RPMI8226 (cell line): ENCODE measurements around the gene SLC29A2.
"Not testable (repeated sequence)": the region's sequence is repeated elsewhere in the genome, so short reads cannot be mapped to it uniquely, and the experiment has no call there.

Source experiments
- DNase-seq: peaks from one replicate; pipeline ENCODE4 v3.0.0-alpha.2; 2015

Gene SLC29A2

DNA sequence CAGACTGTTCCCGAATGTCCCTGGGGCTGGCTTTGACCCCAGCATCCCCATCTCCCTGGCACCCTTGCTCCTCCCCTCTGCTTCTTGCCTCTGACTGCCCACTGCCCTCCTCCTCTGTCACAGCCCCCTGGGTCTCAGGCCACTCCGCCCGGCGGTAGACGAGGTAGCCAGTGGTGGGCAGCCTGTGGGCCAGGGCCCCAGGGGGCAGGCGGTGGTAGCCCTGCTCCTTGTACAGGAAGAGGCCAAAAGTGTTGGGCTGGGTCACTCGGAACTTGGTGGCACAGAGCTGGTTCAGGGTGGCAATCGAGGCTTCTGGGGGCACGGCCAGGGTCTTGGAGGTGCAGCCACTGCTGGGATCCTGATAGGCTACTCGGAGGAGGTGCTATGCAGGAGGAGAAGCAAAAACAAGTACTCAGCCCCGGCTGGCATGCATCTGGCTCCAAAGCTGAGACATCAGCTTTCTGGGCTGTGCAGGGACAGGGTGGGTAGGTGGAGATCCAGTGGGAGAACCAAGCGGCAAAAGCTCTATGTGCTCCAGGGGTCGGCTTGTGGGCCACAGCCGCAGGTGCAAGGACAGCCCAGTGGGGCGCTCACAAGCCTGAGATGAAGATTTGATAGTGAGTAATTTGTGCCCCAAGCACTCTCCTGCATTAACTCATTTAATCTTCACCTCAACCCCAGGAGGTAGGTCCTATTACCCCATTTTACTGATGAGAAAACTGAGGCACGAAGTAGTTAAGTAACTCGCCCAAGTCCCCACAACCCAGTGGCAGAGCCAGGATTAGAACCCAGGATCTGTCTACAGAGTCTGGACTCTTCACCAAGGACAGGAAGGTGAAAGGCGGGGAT is 39.0 kb downstream of the SLC29A2 start:
- DNase-seq = no peak

DNA sequence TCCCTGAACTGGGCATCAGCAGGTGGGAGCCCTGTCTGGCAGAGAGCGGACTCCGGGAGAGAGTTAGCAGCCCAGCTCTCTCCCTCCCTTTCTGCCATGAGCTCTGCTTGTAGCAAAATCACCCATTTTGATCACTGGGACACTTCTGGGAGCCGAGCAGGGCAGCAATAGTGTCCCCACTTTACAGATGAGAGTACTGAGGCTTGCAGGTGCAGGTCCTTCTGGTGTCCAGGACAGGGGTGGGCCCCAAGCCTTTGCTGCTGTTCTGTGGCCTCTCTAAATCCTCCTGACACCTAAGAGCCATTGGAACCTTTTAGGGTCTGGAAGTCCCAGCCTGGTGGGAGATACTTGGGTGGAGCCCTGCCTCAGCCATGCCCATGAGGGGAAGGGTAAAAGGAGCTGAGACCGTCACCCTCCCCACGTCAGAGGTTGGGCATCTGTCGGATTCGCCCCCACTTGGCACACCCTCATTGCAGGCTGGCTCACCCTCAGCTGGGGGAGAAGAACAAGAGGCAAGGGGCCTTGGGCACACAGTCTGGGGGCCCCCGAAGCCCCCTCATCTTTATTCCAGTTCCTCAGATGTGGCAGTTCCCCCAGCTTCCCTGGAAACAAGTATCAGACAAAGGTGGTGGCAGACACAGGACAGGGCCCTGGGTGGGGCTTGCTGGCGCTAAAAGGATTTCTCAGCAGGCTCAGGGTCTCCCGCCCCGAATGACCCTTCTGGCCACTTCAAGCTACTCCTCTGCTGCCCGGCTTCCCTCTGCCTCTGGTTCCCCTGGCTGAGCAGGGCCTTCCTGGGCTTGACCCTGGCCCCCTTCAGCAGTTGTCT is 39.8 kb downstream of the SLC29A2 start:
- DNase-seq = no peak

DNA sequence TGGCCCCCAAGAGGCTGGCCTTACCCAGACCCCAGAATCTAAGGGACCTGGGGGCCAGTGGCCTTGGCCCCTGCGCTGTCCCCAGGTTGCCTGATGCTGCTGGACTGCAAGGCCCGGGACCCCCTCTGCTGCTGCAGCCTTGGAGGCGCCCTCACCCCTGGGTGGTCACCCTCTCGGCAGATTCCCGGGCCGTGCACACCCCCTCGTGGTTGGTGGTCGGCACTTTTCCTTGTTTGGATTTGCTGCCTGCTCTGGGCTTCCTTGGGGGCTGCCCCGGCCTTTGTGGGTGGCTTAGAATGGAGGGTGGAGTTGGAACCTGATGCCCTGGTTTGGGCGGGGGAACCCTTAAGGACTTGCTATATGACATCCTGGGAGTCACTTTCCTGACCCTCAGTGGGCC is 40.6 kb downstream of the SLC29A2 start:
- no peak for DNase-seq

DNA sequence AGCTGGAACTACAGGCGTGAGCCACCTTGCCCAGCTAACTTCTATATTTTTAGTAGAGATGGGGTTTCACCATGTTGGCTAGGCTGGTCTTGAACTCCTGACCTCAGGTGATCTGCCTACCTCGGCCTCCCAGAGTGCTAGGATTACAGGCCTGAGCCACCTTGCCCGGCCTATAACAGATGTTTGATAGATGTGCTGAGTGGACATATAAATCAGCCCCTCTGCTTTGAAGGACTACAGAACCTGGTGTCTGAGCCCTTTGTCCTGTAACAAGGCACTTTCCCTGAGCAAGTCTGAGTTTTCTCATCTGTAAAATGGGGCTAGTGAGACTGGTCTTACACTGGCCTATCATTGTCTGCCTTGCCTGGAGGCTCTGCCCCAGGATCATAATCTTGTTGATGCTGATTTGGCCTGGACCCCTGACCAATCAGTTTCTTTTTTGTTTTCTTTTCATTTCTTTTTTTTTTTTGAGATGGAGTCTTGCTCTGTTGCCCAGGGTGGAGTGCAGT is 42.3 kb downstream of the SLC29A2 start:
- no peak for DNase-seq

DNA sequence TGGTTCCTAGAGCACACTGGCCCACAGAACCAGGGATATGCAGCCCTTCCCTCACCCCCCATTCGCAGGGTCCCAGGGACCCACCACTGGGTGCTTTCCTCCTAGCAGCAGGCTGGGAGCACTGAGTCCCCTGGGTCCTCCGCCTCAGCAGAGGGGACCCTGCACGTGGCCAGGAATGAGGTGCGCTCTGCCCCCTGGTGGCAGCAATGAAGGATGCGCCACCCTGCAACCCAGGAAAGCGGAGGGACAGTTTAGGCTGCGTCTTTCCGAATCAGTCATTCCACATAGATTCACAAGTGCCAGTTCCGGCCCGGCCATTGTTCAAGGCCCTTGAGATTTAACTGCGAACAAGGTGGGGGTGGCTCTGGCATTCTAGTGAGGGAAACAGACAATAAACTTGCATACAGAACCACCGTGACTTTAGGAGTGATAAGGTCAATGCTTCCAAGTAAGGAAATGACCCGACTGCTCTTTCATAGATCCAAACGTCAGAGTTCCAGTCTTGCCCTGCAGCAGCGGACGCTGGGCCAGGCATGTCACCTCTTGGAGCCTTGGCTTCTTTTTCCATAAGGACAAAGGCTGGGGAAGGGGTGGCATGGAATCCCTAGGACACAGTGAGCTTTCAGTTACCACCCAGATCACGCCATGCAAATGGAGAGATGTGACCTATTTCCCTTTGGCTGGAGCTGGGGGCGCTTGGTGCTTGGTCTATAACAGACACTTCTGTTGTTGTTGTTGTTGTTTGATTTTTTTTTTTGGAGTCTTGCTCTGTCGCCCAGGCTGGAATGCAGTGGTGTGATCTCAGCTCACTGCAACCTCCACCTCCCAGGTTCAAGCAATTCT is 43.0 kb downstream of the SLC29A2 start:
- peak; percentile 83 for DNase-seq

DNA sequence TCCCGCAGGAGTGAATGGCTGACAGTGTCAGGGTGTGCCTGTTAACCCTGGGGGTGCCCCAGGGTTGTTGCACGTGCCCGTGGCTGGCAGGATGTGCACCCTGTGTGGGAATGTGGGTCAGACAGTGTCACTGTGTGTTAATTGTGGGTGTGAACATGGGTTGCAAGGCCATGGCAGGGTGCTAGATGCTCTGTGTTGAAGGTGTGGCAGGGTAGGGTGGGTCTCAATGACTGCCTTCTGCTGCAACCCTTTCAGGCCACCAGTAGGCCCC is 43.6 kb downstream of the SLC29A2 start:
- DNase-seq = no peak

DNA sequence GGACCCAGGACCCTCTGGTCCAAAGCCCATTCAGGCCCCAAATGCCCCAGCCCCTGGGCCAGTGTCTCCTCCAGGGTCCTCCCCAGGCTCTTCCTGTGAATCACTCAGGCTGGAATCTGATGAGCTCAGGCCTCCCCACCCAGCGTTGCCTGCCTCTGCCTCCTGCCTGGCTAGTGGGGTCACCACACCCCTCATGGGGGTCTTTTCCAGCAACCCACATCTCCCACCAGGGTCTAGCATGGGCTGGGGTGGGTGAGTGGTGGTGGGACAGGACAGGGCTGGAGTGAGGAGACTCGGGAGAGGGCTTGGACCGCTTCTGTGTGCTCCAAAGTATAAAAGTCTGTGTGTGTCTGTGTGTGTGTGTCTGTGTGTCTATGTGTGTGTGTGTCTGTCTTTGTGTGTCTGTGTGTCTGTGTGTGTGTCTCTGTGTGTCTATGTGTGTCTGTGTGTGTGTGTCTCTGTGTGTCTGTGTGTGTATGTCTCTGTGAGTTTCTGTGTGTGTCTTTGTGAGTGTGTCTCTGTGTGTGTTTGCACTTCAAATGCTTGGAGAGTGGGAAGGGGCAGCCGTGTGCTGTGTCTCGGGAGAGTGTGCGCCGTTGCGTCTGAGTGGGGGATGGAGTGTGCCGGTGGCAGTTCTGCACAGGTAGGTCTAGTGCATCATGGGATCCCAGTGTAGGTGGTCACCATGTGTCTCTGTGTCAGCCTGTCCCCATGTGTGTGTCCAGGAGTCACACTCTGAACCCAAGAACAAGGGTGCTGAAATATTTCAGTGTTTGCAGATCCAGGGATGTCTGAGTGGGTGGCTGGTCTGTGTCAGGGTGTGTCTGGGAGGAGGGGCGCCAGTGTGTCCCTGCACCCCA is 44.2 kb downstream of the SLC29A2 start:
- no peak for DNase-seq

DNA sequence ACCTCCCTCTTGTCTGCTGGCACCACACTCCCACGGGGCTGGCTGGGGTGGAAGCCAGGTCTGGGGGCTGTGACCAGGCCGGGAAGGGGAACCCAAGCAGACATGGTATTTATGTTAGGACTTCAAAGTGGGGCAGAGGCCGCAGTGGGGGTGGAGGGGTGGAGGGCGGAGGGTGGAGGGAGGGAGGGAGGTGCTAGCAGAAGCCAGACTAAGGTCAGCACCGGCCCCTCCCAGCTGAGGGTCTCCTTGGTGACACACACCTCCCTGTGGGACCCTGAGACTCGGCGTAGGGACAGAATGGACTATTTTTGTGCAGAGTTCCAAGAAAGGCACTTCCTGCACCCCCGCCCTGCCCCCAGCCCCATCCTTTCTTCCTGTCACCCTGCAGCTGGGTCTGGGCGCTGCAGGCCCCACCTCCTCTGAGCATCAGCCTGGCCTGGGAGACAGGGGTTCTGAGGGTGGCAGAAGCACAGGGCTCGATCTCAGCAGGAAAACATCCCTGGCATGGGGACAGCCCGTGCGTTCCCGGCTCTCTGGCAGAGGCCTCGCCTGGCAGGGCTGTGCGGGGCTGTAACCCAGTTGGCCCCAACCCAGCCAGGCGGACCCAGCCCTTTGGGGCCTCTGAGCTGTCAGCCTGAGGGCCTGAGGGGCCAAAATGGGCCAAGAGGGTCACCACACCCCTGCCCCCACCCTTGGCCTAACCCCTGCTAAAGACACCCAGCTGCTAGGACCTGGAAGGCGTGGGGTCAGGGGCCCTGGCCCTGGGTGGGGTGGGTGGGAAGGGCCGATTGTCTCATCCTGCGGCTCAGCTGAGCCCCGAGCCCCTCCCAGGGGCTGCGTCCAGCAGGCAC is 45.1 kb downstream of the SLC29A2 start:
- DNase-seq = no peak

DNA sequence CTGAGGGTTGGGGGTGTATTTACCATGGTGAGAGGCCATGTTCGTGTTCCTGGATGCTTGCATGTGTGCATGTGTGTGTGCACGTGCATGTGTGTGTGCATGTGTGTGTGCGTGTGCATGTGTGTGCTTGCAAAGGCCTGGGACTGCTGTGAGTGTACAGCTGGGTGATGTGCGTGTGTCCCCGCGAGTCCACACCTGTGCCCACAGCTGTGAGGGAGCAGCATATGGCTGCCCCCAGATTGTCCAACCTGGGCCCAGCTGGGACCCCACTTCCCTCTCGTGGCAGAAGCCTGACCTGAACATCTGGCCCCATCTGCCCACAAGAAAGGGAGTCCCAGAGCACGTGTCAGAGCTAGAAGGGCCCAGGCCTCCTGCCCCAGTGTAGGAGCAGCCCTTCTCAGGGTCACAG is 46.3 kb downstream of the SLC29A2 start:
- DNase-seq = peak; percentile 71

DNA sequence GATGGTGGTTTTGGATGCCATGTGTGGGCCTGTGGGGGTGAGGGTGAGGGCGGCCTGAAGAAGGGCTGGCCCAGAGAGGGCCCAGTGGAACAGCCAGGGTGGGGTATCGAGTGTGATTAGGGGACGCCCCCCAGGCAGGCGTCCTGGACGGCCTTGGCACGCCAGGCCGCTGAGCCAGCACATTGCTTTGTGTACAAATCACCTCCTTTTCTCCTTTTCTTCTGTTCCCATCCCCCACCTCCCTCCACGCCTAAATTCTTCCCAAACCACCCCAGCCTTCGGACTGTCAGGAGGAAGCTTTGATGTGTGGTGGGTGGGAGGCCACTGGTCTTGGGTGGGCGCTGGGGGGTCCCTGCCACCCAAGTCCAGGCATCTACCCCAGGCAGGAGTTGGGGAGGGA is 46.9 kb downstream of the SLC29A2 start:
- DNase-seq = no peak

DNA sequence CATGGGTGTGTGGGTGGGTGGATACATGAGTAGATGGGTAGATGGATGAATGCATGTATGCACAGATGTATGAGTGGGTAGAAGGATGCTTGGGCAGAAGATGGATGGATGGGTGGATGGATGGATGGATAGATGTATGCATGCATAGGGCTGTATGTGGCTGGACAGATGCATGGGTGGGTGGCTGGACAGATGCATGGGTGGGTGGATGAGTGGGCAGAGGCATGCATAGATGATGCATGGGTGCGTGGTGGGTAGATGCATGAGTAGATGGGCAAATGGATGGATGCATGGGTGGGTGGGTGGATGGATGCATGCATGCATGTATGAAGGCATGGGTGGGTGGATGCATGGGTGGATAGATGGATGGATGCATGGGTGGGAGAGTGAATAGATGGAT is 47.9 kb downstream of the SLC29A2 start:
- no peak for DNase-seq

DNA sequence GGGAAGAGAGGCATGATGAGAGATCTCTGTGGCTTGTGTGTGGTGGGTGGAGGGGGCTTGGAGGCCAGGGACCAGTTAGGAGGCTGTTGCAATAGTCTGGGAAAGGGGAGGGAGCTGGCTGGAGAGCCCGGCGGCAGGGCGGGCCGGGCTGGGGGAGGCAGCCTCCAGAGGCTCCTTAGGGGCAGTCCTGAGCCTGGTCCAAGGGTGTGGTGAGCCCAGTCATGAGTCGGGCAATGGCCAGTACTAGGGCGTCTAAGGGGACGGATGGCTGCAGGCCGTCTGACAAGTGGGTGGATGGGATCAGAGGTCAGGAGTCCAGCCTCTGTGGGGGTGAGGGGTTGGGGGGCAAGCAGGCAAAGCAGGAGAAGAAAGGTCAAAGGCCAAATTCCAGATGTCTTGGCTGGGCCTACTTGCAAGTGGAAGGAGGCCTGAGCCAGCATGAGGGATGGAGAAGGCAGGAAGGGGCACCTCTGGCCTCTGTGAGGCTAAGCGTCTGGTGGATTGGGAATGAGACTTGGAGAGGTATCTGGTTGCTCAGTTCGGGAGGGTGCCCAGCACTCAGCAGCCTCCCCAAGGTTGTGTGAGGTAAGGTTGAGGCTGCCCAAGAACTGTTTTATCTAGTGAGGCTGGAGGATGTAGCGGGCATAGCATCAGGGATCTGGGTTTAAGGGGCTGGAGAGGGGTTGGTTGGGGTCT is 48.7 kb downstream of the SLC29A2 start:
- DNase-seq = no peak

DNA sequence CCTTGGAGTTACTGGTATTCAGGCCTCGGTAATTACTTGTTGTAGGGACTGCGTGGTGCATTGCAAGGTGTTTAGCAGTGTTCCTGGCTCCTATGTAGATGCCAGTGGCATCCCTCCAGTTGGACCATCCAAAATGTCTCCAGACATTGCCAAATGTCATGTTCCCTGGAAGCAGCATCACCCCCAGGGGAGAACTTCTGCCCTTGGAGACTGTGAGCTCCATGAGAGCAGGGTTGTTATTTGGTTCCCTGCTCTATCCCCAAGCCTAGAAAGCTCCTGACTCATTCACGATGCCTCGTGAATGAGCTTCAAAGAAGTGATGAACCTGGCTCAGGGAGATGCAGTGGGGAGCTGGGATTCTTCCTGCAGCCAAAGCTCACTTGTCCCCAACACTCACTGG is 50.0 kb downstream of the SLC29A2 start:
- DNase-seq = no peak

DNA sequence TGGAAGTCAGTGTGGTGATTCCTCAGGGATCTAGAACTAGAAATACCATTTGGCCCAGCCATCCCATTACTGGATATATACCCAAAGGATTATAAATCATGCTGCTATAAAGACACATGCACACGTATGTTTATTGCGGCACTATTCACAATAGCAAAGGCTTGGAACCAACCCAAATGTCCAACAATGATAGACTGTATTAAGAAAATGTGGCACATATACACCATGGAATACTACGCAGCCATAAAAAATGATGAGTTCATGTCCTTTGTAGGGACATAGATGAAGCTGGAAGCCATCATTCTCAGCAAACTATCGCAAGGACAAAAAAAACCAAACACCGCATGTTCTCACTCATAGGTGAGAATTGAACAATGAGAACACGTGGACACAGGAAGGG is 50.8 kb downstream of the SLC29A2 start:
- DNase-seq = not testable (repeated sequence)

DNA sequence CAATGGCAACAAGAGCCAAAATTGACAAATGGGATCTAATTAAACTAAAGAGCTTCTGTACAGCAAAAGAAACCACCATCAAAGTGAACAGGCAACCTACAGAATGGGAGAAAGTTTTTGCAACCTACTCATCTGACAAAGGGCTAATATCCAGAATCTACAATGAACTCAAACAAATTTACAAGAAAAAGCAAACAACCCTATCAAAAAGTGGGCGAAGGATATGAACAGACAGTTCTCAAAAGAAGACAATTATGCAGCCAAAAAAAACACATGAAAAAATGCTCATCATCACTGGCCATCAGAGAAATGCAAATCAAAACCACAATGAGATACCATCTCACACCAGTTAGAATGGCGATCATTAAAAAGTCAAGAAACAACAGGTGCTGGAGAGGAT is 51.3 kb downstream of the SLC29A2 start:
- DNase-seq = not testable (repeated sequence)

DNA sequence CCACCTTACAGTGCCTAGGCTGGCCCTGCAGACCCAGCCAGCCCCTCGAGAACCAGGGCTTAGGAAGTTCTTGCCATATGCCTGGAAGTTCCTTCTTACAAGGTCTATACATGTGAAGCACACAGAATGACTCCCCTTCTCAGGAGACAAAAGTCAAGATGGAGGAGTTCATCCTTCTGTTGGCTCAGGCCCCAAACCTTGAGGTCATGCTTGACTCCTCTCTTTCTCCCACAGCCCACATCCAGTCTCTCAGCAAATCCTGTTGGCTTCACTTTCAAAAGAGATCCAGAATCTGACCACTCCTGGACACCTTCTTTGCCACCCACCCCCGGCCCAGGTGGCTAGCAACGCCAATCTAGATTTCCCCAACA is 53.0 kb downstream of the SLC29A2 start:
- no peak for DNase-seq

DNA sequence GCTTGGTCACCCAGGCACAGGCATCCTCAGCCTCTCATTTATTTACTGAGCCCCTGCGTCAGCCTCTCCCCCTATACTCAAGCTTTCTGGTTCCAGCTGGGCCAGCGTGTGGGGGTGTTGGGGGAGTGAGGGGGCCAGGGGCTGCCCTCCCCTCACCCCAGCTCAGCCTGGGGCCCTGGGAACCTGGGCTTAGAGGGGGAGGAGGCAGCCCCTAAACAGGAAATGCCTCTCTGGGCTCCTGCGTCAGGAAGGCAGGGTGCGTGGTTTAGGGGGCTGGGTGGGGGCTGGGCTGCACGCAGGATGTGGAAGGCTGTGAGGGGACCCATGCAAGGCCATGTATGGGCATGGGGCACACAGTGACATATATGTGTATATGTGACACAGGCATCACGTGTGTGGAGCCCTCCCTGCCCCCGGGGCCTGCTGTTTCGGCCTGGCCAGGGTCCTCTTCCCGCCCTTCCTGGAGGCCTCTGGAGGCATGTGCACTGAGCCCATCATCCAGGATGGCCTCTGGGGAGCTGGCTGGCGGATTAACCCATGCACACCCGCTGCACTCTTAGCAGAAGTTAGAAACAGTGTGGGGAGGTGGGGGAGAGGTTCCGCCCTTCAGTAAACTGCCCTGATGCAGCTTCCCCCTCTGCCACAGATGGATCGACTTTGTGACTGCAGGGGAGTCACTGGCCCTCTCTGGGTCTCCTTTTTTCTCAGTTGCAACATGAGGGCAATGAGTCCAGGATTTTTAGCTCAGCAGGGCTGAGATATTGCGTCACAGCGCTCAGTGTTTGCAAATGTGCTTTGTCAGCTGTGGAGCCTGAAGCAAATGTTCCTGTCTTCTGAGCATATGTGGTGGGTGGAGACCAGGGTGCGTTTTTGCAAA is 53.6 kb downstream of the SLC29A2 start:
- peak; percentile 79 for DNase-seq

DNA sequence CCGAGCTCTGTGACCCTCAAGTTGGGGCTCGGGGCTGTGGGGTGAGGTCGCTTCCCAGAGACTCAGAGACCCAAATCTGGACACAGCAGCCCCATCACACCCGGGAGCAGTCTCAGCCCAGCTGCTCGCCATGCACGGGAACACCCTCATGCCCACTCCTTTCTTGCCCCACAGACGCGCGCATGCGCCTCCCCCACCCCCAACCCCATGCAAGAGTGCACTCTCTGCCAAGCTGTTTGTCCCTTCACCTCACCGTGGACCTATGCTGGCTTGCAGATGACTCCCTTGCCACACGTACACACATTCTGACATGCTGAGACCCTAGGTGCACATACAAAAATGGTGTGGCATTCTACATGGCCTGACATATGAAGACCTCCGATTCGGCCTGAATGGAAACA is 54.2 kb downstream of the SLC29A2 start:
- no peak for DNase-seq

DNA sequence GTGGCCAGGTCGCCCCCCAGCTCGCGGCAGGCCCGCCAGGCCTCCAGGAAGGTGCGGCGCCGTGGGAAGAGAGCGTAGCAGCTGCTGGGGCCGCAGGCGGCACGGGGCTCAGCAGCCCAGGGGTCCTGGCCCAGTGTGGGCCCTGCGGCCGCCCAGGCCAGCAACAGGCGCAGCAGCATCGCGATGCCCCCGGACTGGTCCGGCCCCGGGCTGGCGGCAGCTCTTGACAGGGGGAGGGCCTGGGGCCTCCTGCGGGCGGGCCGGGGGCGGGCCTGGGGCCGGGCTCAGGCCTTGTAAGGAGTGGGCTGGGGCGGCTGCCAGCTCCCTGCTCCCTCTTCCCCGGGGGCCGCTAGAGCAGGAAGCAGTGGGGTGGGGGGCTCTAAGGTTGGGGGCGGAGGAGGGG is 54.7 kb downstream of the SLC29A2 start, which contains the start of gene CD248:
CD248 (minus strand) TSS at position 196 of the 403 bp plus-strand sequence; CDS start at position 179, 17 bp downstream.
- DNase-seq = no peak
